Tibial nerve (tissue), 4 donors: Measurements from ENCODE around the gene PEAK3. TPM values are rescaled to one million over a fixed set of nuclear protein-coding genes. Genes with fewer than 3 reads are reported as not detected.

Experiments
- DNase-seq, 2 donors: peaks; one replicate each; pipeline ENCODE4 v3.0.0-alpha.2; 2019; ENCODE audit warnings: low spot score in 2 of 2
- H3K27ac ChIP-seq, 4 donors: fragments of 200-600 bp; sonication (generic) in 3 of 4; one replicate each; pipeline ENCODE4 v1.5.1; 2017 to 2019; ENCODE audit warnings: mild to moderate bottlenecking in 1 of 4
- H3K27me3 ChIP-seq, 2 donors: fragments of 200-600 bp; sonication (generic) in 1 of 2; one replicate each; pipeline versions ENCODE4 v1.5.1 to v1.6.0; 2017 to 2019
- H3K36me3 ChIP-seq, 3 donors: fragments of 200-600 bp; sonication (generic); one replicate each; pipeline ENCODE4 v1.5.1; 2018 to 2019
- H3K4me1 ChIP-seq, 4 donors: fragments of 200-600 bp; sonication (generic) in 3 of 4; one replicate each; pipeline ENCODE4 v1.5.1; 2017 to 2019
- H3K4me3 ChIP-seq, 4 donors: fragments of 200-600 bp; sonication (generic) in 3 of 4; one replicate each; pipeline ENCODE4 v1.5.1; 2017 to 2019; ENCODE audit warnings: mild to moderate bottlenecking in 1 of 4, moderate library complexity in 1 of 4
- H3K9me3 ChIP-seq, 4 donors: fragments of 200-600 bp; sonication (generic) in 3 of 4; one replicate each; pipeline ENCODE4 v1.5.1; 2017 to 2019
- EP300 ChIP-seq, 2 donors: sonication (generic); formaldehyde crosslinking; IDR thresholded peaks; one replicate each; pipeline ENCODE4 v1.6.1; 2017; ENCODE audit warnings: antibody characterized with exemption in 2 of 2, mild to moderate bottlenecking in 1 of 2
- POLR2A ChIP-seq, 2 donors: fragments of 450-650 bp; IDR thresholded peaks; one replicate each; pipeline ENCODE4 v1.6.1; 2017; ENCODE audit warnings: antibody characterized with exemption in 2 of 2, mild to moderate bottlenecking in 2 of 2, moderate library complexity in 2 of 2
- WGBS, 2 donors: methylation state at CpG; one replicate each; pipeline ENCODE4 v1.1.5; 2018; 5-methylcytosine and 5-hydroxymethylcytosine counted together
- total RNA-seq, 4 donors: library from RNA; depleted of rRNA; stranded (reverse); fragments of >200 nt; gene quantifications; one replicate each; pipeline ENCODE4 v1.1.0, GENCODE V29; 2016
- TF ChIP-seq, protein P1 (sequence below), 5 experiments: fragments of 200-600 bp in 3 of 5; fragments of 450-650 bp in 2 of 5; sonication (generic) in 3 of 5; IDR thresholded peaks; one replicate each; pipeline ENCODE4 v1.5.1; 2016 to 2019; ENCODE audit warnings: antibody characterized with exemption in 5 of 5, mild to moderate bottlenecking in 3 of 5, moderate library complexity in 2 of 5

Gene PEAK3
- total RNA-seq, 4 donors from 2014 or later: 0.42 to 4.2 (median 2.2) TPM

DNA sequence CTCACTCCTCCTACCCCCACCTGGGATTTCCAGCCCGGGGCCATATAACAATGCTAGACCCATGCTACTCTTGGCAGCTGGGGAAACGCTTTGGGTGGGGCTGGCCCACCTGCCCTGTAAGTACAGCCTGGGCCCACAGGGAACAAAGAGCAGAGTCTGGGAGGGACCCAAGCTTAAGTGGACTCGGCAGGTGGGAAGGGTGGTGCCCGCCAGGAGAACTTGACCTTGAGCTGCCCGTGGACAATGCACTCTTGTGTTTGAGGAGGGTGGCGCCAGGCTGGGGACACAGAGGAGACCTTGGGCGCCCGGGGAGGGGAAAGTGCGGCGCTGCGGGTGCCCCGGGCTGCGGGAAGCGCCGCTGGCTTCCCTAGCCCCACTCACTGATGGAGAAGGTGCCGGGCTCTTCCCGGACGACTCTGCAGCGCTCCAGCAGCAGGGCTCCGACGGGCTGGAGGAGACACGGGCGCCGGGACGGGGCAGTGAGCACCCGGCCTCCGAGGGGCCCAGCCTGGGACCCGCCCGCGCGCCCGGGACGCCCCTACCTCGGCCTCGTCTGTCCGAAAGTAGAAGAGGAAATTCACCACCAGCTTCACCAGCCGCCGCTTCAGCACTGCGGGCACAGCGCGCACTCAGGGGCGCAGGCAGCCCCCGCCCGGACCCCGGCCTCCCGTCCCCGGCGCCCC, 46.5 kb downstream of the PEAK3 start:
- Histone ChIP-seq H3K36me3 (peaks cover 0 to 35% (median 0%) of the 10 kb centered on the region in 3 donors), H3K27ac (peak overlapping the region; percentile 93 to 99 (median 98)), H3K4me1 (peaks cover 0 to 80% (median 49%) of the 10 kb centered on the region in 4 donors), H3K27me3 (no peaks in the 10 kb centered on the region), H3K9me3 (no peaks in the 10 kb centered on the region), H3K4me3 (peak overlapping the region; percentile 72 to 95 (median 92))
- no peak for TF ChIP-seq POLR2A (IDR thresholded peaks at IDR 0.05)
- no peak for TF ChIP-seq EP300 (IDR thresholded peaks at IDR 0.05)
- TF ChIP-seq, protein P1, sequence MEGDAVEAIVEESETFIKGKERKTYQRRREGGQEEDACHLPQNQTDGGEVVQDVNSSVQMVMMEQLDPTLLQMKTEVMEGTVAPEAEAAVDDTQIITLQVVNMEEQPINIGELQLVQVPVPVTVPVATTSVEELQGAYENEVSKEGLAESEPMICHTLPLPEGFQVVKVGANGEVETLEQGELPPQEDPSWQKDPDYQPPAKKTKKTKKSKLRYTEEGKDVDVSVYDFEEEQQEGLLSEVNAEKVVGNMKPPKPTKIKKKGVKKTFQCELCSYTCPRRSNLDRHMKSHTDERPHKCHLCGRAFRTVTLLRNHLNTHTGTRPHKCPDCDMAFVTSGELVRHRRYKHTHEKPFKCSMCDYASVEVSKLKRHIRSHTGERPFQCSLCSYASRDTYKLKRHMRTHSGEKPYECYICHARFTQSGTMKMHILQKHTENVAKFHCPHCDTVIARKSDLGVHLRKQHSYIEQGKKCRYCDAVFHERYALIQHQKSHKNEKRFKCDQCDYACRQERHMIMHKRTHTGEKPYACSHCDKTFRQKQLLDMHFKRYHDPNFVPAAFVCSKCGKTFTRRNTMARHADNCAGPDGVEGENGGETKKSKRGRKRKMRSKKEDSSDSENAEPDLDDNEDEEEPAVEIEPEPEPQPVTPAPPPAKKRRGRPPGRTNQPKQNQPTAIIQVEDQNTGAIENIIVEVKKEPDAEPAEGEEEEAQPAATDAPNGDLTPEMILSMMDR (IDR thresholded peaks at IDR 0.05): no peak
- 0% methylated on average over 26 to 44 of the region's 48 CpGs for WGBS, 2 donors
- DNase-seq: no peak

DNA sequence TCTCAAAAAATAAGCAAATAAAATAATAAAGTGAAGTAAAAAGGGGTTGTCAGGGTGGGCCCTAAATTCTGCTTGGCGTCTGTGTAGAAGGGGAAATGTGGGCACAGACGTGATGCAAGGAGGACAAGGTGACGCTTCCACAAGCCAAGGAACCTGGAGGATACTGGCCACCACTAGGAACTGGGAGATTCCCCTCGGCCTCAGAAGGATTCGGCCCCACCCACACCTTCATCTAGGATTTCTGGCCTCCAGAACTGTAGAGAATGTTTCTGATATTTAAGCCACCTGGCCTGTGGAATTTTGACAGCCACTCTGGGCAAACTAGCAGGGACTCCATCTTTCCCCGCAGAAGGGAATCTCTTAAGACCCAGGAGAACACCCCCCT, 47.0 kb downstream of the PEAK3 start:
- Histone ChIP-seq H3K4me3 (peak overlapping the region; percentile 72 to 95 (median 92)), H3K9me3 (no peaks in the 10 kb centered on the region), H3K27ac (peak overlapping the region in 3 of 4 donors; percentile 93 to 99 (median 98)), H3K36me3 (peaks cover 0 to 40% (median 5%) of the 10 kb centered on the region in 3 donors), H3K4me1 (peaks cover 0 to 74% (median 44%) of the 10 kb centered on the region in 4 donors), H3K27me3 (no peaks in the 10 kb centered on the region)
- DNase-seq: no peak
- TF ChIP-seq, protein P1 (IDR thresholded peaks at IDR 0.05): no peak
- no peak for TF ChIP-seq EP300 (IDR thresholded peaks at IDR 0.05)
- 46 to 55% methylated on average over 6 of the region's 6 CpGs for WGBS, 2 donors

DNA sequence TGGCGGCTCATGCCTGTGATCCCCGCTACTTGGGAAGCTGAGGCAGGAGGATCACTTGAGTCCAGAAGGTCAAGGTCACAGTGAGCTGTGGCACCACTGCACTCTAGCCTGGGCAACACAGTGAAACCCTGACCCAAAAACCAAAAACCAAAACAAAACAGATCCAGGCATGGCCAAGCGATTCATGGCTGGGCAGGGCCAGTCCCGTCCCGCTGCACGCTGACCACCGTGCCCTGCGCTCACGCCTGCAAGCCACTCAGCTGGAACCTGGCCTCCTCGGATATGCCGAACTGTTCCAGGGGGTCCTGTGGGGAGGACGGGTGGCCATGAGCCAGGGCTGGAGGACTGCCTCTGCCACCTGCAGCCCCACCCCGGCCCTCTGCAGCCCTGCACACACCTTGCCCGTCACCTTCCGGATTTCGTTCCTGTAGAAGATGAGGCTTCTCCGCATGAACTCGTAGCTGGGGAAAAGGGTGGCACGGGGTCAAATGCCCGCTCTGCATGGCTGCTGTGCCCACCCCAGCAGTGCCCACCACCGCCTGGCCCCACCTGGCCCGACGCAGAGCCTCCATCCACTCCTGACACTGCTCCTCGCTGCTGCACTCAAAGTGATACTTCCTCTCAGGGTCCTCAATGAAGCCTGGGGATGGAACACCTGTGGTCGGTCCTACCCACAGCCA, 48.2 kb downstream of the PEAK3 start:
- Histone ChIP-seq H3K36me3 (peaks cover 0 to 53% (median 5%) of the 10 kb centered on the region in 3 donors), H3K4me1 (peaks cover 0 to 62% (median 32%) of the 10 kb centered on the region in 4 donors), H3K27ac (no peak overlapping the region), H3K4me3 (no peak overlapping the region), H3K27me3 (no peaks in the 10 kb centered on the region), H3K9me3 (no peaks in the 10 kb centered on the region)
- DNase-seq: no peak
- WGBS, 2 donors: 92% methylated on average over 25 of the region's 25 CpGs
- TF ChIP-seq, protein P1 (IDR thresholded peaks at IDR 0.05): no peak
- TF ChIP-seq POLR2A (IDR thresholded peaks at IDR 0.05): no peak
- no peak for TF ChIP-seq EP300 (IDR thresholded peaks at IDR 0.05)

DNA sequence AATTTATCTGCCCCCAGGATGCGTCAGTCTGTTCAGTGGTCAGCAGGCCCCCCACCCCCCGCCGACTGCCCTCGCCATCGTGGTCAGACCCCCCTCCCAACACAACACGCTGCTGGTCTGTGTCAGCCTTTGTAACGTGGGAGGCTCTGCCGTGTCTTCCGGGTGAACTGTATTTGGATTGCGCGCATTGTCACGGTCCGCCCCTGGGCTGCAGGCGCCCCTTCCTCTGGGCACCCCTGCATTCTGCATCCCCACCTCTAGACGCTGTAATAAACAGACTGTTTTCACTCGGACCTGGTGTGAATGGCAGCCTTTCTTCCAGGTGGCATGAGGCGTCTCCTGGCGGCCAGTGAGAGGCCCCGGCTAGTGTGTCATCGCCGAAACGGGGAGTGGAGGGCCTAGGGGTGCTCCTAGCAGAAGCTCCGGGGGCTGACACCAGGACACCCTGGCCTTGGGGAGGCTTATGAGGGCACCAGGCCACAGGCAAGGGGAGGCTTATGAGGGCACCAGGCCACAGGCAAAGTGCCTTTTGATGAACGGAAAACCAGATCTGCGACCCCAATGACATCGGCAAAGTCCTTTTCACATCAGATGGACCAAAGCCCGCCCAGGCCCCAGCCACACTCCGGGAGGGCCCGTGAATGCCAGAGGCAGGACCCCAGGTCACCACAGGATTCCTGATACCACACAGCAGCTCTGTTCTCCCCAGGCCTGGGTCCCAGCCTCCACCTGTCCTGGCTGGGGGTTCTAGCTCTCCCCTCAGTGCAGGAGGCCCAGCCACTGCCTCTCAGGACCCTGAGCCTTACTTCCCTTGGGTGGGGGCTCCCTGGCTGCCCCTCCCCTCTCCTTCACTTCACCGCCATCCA, 49.5 kb downstream of the PEAK3 start:
- DNase-seq: no peak
- Histone ChIP-seq H3K9me3 (no peaks in the 10 kb centered on the region), H3K27me3 (no peaks in the 10 kb centered on the region), H3K36me3 (peaks cover 0 to 65% (median 5%) of the 10 kb centered on the region in 3 donors), H3K27ac (peak overlapping the region in 2 of 4 donors; percentile 33 to 70), H3K4me3 (no peak overlapping the region), H3K4me1 (peaks cover 0 to 50% (median 20%) of the 10 kb centered on the region in 4 donors)
- 66 to 79% methylated on average over 18 to 23 of the region's 30 CpGs for WGBS, 2 donors
- no peak for TF ChIP-seq POLR2A (IDR thresholded peaks at IDR 0.05)
- TF ChIP-seq EP300 (IDR thresholded peaks at IDR 0.05): no peak
- TF ChIP-seq, protein P1 (IDR thresholded peaks at IDR 0.05): no peak
